Cardiac septum (tissue), 1 donor: Measurements from ENCODE around the gene WDFY4. TPM values are rescaled to one million over a fixed set of nuclear protein-coding genes. Genes with fewer than 3 reads are reported as not detected.
"Not testable (repeated sequence)": the region's sequence is repeated elsewhere in the genome, so short reads cannot be mapped to it uniquely, and the experiment has no call there.

ENCODE experiments used
- DNase-seq: peaks from one replicate; pipeline ENCODE4 v3.0.0-alpha.2; 2020; ENCODE audit warnings: low spot score
- intact Hi-C: fragments of 100-400 bp; cut with DNase I; formaldehyde crosslinking; loops from one replicate; pipeline ENCODE4 v1.14.0; 2022
- long read RNA-seq: library from polyadenylated mRNA; unstranded; transcript quantifications from one replicate; pipeline ENCODE4 v2.0.0, GENCODE V29; 2021
- total RNA-seq: library from RNA; stranded (reverse); fragmentation: NEBNext Ultra II Directional; extraction: Animal tissue kit (Norgen Biotek cat#: 25700); gene quantifications from one replicate; pipeline ENCODE4 v1.2.1, GENCODE V29; 2021
- donor health status: DM: no; HTN: no; CAD: no.

The WDFY4 gene, protein sequence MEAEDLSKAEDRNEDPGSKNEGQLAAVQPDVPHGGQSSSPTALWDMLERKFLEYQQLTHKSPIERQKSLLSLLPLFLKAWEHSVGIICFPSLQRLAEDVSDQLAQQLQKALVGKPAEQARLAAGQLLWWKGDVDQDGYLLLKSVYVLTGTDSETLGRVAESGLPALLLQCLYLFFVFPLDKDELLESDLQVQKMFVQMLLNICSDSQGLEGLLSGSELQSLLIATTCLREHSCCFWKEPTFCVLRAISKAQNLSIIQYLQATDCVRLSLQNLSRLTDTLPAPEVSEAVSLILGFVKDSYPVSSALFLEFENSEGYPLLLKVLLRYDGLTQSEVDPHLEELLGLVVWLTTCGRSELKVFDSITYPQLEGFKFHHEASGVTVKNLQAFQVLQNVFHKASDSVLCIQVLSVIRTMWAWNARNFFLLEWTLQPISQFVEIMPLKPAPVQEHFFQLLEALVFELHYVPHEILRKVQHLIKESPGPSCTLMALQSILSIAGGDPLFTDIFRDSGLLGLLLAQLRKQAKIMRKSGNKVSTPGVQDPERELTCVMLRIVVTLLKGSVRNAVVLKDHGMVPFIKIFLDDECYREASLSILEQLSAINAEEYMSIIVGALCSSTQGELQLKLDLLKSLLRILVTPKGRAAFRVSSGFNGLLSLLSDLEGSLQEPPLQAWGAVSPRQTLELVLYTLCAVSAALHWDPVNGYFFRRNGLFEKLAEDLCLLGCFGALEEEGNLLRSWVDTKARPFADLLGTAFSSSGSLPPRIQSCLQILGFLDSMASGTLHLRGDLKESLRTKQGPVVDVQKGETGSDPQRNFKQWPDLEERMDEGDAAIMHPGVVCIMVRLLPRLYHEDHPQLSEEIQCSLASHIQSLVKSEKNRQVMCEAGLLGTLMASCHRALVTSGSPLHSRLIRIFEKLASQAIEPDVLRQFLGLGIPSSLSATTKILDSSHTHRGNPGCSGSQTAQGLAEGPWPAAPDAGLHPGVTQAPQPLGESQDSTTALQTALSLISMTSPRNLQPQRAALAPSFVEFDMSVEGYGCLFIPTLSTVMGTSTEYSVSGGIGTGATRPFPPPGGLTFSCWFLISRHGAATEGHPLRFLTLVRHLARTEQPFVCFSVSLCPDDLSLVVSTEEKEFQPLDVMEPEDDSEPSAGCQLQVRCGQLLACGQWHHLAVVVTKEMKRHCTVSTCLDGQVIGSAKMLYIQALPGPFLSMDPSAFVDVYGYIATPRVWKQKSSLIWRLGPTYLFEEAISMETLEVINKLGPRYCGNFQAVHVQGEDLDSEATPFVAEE (N-terminal part only)
- total RNA-seq: 1.5 TPM
- long read RNA-seq: 0 reads

DNA sequence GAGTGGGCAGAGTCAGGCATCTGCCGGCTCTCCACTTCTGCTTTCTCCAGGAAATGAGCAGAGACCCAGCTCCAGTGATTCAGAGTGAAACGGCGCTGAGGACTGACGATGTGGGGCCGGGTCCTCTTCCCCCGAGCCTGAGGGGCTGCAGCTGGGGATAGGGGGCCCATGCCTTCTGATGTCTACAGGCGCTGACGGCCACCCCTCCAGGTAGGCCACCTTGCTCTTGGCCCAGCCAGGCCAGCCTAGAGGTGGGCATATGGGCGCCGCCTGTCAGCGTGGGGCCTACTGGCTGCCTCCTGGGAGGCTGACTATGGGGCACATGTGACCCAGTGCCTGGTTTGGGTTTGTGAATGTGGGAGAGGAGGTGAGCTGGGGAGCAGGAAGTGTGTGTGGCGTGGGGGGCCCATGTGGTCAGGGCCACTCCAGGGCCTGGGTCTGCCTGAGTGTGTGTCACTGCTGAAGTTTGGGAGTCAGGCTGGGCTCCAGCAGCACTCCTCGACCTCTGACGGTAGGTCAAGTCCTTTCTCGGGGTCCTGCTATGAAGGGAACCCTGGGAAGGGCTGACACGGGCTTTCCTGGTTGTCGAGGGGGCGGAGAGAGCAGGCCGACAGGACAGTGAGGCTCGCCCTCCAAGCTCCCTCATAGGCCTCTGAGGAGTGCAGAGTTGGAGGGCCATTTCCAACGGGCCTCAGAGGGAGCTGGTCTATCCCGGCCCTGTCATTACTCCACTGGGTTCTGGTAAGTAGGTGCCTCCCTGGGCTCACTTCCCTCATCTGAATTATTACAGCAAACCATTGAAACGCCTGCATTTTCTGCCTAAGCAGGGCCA, at the start of gene WDFY4:
Gene WDFY4 (plus strand): TSS at position 82 of the 832 bp plus-strand sequence. CDS start 24,860 bp downstream, outside the sequence.
- no peak for DNase-seq
- intact Hi-C loops: loop anchor here (10.0 kb wide), 1 partner anchor 160 kb away; no protein-coding TSS in a partner anchor

DNA sequence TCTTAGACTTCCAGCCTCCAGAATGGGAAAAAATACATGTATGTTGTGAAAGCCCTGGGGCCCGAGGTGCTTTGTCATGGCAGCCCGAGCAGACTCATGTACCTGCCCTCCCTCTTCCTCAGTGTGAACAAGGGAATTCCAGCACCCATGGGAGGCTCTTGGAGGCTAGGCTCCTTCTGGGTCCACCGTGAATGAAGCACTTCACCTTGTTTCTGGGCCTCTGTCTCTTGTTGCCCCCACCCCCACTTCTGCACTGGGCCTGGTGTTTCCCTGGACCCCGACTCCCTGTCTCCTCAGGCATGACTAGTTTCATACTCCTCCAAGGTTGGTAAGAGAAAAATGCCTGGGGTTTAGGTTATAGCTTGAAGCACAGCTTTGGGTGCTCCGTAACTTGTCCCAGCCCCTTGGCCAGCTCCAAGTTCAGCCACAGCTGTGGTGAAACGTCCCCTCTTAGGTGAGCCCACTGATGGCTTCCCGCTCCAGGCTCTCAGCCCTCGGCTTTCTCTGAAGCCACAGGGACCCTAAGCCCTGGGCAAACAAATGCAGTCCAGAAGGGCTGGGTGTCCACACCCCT, 49.6 kb upstream of the WDFY4 start:
- intact Hi-C loops: no loop called here
- DNase-seq: no peak

DNA sequence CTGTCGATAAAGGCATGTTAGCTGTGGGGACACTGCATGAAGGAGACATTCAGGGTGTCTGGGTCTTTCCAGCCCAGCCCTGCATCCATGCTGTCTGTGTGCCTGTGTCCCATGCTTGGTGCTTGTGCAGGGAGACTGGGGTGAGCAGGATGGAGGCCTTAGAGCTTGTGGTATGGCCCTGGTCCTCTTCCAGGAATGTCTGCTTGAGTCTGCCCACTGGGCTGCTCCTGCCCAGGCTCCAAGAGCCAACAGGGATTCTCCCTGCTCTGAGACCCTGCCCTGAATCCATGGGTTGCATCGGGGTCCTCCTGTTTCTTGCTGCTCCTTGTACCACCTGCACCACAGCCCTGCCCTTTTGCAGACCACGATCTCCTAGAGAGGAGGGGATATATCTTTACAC, 48.4 kb upstream of the WDFY4 start:
- DNase-seq: no peak
- intact Hi-C loops: no loop called here

DNA sequence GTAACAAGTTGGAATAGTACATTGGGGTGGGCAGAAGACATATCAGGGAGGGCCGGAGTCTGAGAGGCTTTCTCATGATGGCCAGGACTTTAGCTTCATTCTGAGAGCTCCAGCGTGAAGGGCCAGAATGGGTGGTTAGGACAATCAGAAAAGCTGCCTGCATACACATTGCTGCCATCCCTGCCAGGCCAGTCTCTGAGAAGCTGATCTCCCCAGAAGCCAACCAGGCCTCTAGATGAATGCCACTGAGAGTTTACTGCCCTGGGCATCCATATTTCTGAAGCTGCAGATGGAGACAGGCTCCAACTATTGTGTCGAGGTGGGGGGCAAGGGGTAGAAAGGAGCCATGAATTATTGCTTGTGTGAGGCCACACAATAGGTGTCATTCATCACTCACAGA, 47.8 kb upstream of the WDFY4 start:
- intact Hi-C loops: no loop called here
- no peak for DNase-seq

DNA sequence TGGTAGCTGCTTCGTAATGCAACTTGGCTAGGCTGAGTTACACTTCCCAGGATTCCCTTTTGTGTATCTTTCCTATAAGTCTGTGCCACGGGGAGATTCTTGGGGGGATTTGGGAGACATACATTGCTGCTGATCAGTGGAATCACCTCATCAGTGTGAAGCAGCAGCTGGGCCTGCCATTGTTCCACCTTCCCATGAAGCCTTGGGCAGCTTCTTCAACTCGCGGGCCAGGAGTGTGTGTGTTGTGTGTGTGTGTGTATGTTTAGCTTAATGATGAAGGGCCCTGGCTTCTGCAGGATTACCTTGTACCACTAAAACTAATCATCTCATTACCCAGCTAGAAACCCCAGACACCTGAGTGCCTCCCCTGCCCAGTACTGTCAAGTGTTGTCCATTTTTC, 46.5 kb upstream of the WDFY4 start:
- intact Hi-C loops: no loop called here
- DNase-seq: no peak

DNA sequence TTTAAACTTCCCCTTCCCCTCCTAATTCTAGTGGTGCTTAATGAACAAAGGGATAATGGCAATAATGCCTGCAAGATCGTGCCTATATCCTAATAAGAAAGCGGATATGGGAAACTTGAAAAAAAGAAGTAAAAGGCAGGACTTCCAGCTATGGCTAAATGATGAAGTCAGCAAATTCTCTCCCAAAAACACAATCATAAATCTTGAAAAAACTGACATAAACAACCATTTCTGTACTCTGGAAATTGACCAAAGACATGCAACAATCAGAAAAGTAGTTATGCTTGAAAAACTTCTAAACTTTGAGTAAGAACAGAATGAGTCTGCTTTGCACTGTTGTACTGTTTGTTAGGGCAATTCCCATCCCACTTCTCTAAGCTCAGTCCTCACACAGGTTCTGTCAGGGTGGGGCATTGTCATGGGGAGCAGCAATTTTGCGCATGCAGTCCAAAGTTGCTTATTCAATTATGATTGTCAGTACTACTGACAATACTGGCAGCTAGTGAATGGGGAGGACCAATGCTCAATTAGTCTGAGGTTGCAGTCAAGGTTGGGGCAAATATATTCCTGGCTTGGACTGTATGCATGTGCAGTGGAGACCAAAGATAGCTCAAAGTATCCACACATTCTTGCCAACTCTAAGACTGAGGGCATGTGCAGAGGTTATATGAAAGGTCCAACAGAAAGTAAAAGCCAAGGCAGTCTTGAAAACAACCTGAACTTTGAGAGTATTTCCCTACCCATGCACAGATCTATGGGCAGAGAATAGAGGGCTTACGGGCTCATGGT, 45.7 kb upstream of the WDFY4 start:
- no peak for DNase-seq
- intact Hi-C loops: no loop called here

DNA sequence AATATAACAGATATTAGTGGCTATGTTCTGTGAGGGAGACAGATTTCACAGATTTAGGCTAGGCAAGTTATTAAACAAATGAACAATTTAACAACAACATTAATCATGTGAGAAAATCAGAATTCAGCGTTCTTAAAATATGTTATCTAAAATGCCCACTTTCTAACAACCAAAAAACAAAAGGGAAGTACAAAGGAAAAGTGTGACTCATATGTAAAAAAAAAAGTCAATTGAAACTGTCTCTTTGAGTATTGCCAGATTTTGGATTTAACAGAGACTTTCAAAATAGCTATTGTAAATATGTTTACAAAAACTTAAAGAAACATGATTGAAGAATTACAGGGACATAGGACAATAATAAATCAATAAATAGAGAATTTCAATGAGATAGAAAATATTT, 45.0 kb upstream of the WDFY4 start:
- DNase-seq: no peak
- intact Hi-C loops: no loop called here

DNA sequence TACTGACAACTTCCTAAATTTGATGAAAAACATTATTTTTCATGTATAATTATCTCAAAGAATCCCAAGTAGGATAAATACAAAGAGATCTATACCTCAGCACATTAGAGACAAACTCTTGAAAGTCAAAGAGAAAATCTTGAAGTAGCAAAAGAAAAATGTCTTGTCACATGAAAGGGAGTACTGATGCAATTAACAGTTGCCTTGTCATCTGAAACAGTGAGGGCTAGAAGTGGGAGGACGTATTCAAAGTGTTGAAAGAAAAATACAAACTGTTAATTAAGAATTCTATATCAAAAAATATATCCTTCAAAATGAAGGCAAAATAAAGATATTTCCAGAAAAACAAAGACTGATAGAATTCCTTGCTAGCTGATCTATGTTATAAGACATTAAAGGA, 44.3 kb upstream of the WDFY4 start:
- intact Hi-C loops: no loop called here
- no peak for DNase-seq

DNA sequence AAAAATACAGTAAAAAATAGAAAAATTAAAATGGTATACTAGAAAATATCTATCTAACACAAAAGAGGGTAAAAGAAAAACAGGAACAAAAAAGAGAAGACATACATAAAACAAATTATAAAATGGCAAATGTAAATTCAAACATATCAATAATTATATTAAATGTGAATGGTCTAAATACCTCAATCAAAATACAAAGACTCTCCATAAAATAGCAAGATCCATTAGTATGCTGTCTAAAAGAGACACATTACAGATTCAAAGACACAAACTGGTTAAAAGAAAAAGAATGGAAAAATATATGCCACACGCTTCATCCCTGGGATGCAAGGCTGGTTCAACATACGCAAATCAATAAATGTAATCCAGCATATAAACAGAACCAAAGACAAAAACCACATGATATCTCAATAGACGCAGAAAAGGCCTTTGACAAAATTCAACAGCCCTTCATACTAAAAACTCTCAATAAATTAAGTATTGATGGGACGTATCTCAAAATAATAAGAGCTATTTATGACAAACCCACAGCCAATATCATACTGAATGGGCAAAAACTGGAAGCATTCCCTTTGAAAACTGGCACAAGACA, 43.5 kb upstream of the WDFY4 start:
- DNase-seq: not testable (repeated sequence)

DNA sequence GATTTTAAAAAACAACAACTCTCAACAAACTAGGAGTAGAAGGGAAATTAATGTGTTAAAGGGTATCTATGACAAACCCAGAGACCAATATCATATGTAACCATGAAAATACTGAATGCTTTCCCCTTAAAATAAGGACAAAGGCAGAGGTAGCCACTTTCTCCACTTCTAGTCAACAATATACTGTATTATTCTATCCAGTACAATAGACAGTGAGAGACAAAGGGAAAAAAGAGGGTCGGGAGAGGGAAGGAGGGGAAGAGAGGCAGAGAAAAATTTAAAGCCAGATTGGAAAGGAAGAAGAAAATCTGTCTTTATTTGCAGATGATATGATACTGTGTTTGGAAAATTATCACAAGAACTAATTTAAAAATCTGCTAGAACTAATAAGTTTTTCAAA, 39.1 kb upstream of the WDFY4 start:
- no peak for DNase-seq
- intact Hi-C loops: no loop called here

More for the DNA sequence above, 43.5 kb upstream of the WDFY4 start:
- intact Hi-C loops: not testable (repeated sequence)

DNA sequence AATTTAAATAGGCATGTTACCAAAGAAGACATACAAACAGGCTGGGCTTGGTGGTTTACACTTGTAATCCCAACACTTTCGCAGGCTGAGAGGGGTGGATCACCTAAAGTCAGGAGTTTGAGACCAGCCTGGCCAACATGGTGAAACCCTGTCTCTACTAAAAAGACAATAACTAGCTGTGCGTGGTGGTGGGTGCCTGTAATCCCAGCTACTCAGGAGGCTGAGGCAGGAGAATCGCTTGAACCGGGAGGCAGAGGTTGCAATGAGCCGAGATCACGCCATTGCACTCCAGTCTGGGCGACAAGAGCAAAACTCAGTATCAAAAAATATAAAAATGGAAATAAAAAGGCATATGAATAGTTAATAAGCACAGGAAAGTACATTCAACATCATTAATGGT, 37.6 kb upstream of the WDFY4 start:
- intact Hi-C loops, DNase-seq: not testable (repeated sequence)

DNA sequence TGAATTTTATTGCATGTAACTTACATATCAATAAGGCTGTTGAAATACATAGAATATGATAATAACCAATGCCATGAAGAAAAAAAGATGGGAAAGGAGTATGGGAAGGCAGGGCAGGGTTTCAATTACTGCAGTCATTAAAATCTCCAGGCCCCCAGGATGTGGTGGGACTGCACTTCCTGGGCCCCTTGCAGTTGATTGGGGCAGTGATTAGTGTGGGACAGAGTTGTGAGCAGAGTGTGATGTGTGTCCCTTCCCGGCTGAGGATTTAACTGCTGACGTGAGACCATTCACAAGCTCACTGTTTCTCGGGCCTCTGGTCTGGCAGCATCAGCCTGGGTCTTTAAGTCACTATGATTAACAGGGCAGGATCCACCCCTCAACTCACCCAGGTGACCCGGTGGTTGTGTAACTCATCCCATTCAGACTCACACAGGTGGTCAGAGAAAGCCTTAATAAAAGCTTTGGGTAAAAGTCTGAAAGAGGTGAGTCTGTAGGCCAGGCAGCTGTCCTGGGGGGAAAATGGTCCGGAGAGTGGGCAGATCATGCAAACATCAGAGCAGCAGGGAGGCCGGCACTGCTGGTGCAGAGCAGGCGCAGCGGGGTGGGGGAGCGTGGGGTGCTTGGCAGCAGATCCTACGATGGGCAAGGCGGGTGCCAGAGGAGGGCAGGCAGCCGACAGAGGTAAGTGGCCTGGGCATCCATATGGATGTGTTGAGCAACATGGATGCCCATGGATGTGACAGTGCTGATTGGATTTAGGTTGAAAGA, 36.3 kb upstream of the WDFY4 start:
- intact Hi-C loops: no loop called here
- no peak for DNase-seq

DNA sequence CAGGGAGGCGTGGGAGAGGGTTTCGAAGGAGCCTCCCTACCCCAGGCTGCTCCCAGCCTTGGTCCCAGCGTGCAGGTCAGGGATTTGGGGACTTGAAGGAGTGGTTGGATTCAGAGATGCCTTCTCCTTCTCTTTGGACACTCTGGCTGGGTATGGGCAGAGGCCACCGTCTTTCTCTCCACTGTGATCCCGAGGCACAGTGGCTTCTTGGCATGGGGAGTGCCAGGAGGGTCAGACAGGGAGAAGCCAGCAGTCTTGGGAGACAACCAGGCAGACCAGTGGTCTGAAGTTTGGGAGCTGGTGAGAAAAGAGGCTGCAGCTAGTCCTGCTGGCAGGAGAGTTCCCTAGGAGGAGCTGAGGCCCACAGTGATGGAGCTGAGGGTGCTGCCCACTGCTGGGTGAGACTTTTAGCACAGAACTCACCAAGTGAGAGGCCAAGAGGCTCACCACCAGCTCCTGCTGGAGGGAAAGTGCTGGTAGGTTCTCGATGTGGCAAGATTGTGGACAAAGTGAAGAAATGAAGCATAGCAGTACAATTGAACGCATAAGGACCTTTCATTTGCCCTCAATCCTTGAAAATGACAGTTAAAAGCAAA, 35.2 kb upstream of the WDFY4 start:
- intact Hi-C loops: no loop called here
- DNase-seq: no peak

DNA sequence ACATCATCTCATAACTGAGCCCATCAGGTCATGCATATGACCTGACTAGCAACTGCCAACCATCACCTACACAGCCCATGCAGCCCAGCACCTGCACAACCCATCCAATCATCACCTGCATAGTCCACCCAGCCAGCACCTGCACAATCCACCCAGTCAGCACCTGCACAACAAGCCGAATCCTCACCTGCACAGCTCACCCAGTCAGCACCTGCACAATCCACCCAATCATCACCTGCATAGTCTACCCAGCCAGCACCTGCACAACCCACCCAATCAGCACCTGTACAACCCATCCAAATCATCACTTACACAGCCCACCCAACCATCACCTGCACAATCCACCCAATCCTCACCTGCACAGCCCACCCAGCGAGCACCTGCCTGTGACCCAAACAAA, 33.4 kb upstream of the WDFY4 start:
- no peak for DNase-seq
- intact Hi-C loops: no loop called here

DNA sequence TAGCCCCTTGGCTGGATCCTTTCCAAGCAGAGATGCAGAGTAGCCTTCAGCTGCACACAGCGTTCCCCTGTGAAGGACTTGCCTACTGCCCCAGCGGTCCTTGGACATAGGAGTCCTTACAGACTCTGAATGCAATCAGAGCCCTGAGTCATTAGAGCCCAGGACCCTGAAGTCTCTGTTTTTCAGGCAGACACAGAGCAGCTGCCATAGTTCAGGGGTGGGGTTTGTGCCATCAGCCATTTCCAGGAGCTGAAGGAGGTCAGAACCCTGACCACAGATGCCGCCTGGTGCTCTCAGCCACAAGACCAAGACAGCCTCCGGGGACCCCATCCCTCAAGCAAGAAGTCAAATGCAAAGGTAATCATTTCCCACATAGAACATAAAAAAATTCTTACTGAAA, 32.8 kb upstream of the WDFY4 start:
- intact Hi-C loops: no loop called here
- DNase-seq: no peak

DNA sequence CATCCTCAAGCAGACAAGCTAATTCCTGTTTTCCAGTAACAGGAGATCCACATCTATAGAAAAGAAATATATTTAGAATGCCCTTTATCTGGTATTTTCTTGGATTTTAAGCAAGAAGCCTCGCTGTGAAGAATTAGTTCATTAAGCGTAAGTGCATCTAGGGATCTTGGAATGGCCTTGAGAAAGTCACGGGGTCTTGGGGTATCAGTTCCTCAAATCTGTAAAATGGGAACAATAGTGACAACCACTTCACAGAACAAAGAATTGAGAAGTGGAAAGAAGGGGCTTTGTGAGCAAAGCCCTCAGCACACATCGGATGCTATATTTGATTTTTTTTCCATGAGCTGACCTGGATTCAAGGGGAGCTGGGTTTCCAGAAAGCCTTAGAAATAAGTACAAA, 32.3 kb upstream of the WDFY4 start:
- intact Hi-C loops: no loop called here
- DNase-seq: no peak
